IPS-18a (cell line): ENCODE data around the gene TACR2.
A peak's percentile ranks its signal among the peaks of the same experiment; 100 is the strongest.

ENCODE experiments used
- H3K27ac ChIP-seq: one replicate; pipeline ENCODE4 v1.5.1; 2013; ENCODE audit warnings: low read length
- H3K27me3 ChIP-seq: one replicate; pipeline ENCODE4 v1.6.1; 2013; ENCODE audit warnings: mild to moderate bottlenecking, low read length; ENCODE audit not compliant: control insufficient read depth, insufficient read depth
- H3K36me3 ChIP-seq: one replicate; pipeline ENCODE4 v1.6.1; 2013; ENCODE audit warnings: low read depth, low read length; ENCODE audit not compliant: control insufficient read depth
- H3K4me1 ChIP-seq: one replicate; pipeline ENCODE4 v1.6.1; 2013; ENCODE audit warnings: low read depth, low read length; ENCODE audit not compliant: control insufficient read depth
- H3K4me3 ChIP-seq: one replicate; pipeline ENCODE4 v1.5.1; 2013; ENCODE audit warnings: low read length
- H3K9ac ChIP-seq: one replicate; pipeline ENCODE4 v1.6.1; 2013; ENCODE audit warnings: mild to moderate bottlenecking, low read length, moderate library complexity
- H3K9me3 ChIP-seq: one replicate; pipeline ENCODE4 v1.6.1; 2013; ENCODE audit warnings: low read depth, low read length; ENCODE audit not compliant: control insufficient read depth

TACR2 gene

GRCh38 chr10:69392481-69393000 is 24.2 kb downstream of the TACR2 start:
- Histone ChIP-seq H3K27ac (peak overlapping the region; percentile 52), H3K9ac (no peak overlapping the region), H3K4me1 (peaks cover 24% of the 10 kb centered on the region), H3K9me3 (no peaks in the 10 kb centered on the region), H3K4me3 (no peak overlapping the region), H3K36me3 (peaks cover 22% of the 10 kb centered on the region), H3K27me3 (no peaks in the 10 kb centered on the region)

- H3K9ac ChIP-seq: no peak overlapping the region
- peaks cover 24% of the 10 kb centered on the region for H3K4me1 ChIP-seq
- no peak overlapping the region for H3K27ac ChIP-seq
- H3K27me3 ChIP-seq: no peaks in the 10 kb centered on the region
- H3K9me3 ChIP-seq: no peaks in the 10 kb centered on the region
- peaks cover 19% of the 10 kb centered on the region for H3K36me3 ChIP-seq
- no peak overlapping the region for H3K4me3 ChIP-seq
These were observed 25.6 kb downstream of the TACR2 start for GRCh38 chr10:69391158-69391557.

GRCh38 chr10:69389827-69390490 is 26.8 kb downstream of the TACR2 start:
- Histone ChIP-seq H3K9ac (no peak overlapping the region), H3K36me3 (peaks cover 31% of the 10 kb centered on the region), H3K4me1 (peaks cover 24% of the 10 kb centered on the region), H3K27me3 (no peaks in the 10 kb centered on the region), H3K27ac (peak overlapping the region; percentile 4), H3K9me3 (no peaks in the 10 kb centered on the region), H3K4me3 (no peak overlapping the region)

- Histone ChIP-seq H3K4me1 (peaks cover 24% of the 10 kb centered on the region), H3K4me3 (no peak overlapping the region), H3K36me3 (peaks cover 42% of the 10 kb centered on the region), H3K27me3 (no peaks in the 10 kb centered on the region), H3K9me3 (no peaks in the 10 kb centered on the region), H3K9ac (no peak overlapping the region), H3K27ac (no peak overlapping the region)
These were observed 28.2 kb downstream of the TACR2 start for GRCh38 chr10:69388488-69388887.

GRCh38 chr10:69387500-69387899 is 29.2 kb downstream of the TACR2 start:
- H3K27ac ChIP-seq: no peak overlapping the region
- no peaks in the 10 kb centered on the region for H3K27me3 ChIP-seq
- no peak overlapping the region for H3K4me3 ChIP-seq
- no peaks in the 10 kb centered on the region for H3K9me3 ChIP-seq
- H3K9ac ChIP-seq: no peak overlapping the region
- H3K4me1 ChIP-seq: peaks cover 21% of the 10 kb centered on the region
- H3K36me3 ChIP-seq: peaks cover 50% of the 10 kb centered on the region

- peaks cover 15% of the 10 kb centered on the region for H3K4me1 ChIP-seq
- H3K27me3 ChIP-seq: no peaks in the 10 kb centered on the region
- no peak overlapping the region for H3K27ac ChIP-seq
- H3K9ac ChIP-seq: no peak overlapping the region
- H3K9me3 ChIP-seq: no peaks in the 10 kb centered on the region
- H3K4me3 ChIP-seq: no peak overlapping the region
- H3K36me3 ChIP-seq: peaks cover 53% of the 10 kb centered on the region
These were observed 31.0 kb downstream of the TACR2 start for GRCh38 chr10:69385454-69386350.

GRCh38 chr10:69384320-69384719 is 32.4 kb downstream of the TACR2 start:
- Histone ChIP-seq H3K9ac (no peak overlapping the region), H3K27ac (no peak overlapping the region), H3K4me3 (no peak overlapping the region), H3K4me1 (peaks cover 4% of the 10 kb centered on the region), H3K27me3 (no peaks in the 10 kb centered on the region), H3K9me3 (no peaks in the 10 kb centered on the region), H3K36me3 (peaks cover 67% of the 10 kb centered on the region)

- Histone ChIP-seq H3K36me3 (peaks cover 62% of the 10 kb centered on the region), H3K4me3 (no peak overlapping the region), H3K9me3 (no peaks in the 10 kb centered on the region), H3K4me1 (no peaks in the 10 kb centered on the region), H3K9ac (no peak overlapping the region), H3K27me3 (no peaks in the 10 kb centered on the region), H3K27ac (no peak overlapping the region)
These were observed 33.2 kb downstream of the TACR2 start for GRCh38 chr10:69383558-69383957.

- no peaks in the 10 kb centered on the region for H3K9me3 ChIP-seq
- H3K36me3 ChIP-seq: peaks cover 65% of the 10 kb centered on the region
- H3K4me1 ChIP-seq: no peaks in the 10 kb centered on the region
- H3K9ac ChIP-seq: no peak overlapping the region
- H3K27me3 ChIP-seq: no peaks in the 10 kb centered on the region
- no peak overlapping the region for H3K4me3 ChIP-seq
- H3K27ac ChIP-seq: no peak overlapping the region
These were observed 34.2 kb downstream of the TACR2 start for GRCh38 chr10:69382382-69383117.

- peaks cover 58% of the 10 kb centered on the region for H3K36me3 ChIP-seq
- H3K9ac ChIP-seq: no peak overlapping the region
- H3K4me3 ChIP-seq: no peak overlapping the region
- H3K27me3 ChIP-seq: no peaks in the 10 kb centered on the region
- no peak overlapping the region for H3K27ac ChIP-seq
- H3K4me1 ChIP-seq: peaks cover 11% of the 10 kb centered on the region
- no peaks in the 10 kb centered on the region for H3K9me3 ChIP-seq
These were observed 36.9 kb downstream of the TACR2 start for GRCh38 chr10:69379800-69380199.

GRCh38 chr10:69377933-69378332 is 38.8 kb downstream of the TACR2 start:
- Histone ChIP-seq H3K36me3 (peaks cover 40% of the 10 kb centered on the region), H3K9me3 (no peaks in the 10 kb centered on the region), H3K4me1 (peaks cover 13% of the 10 kb centered on the region), H3K9ac (no peak overlapping the region), H3K27ac (no peak overlapping the region), H3K4me3 (no peak overlapping the region), H3K27me3 (no peaks in the 10 kb centered on the region)
